Sigmoid colon (tissue), 7 donors: ENCODE measurements around the gene ACOXL. TPM values are rescaled to one million over a fixed set of nuclear protein-coding genes. Genes with fewer than 3 reads are reported as not detected.

Source experiments
- DNase-seq: peaks from one replicate; pipeline ENCODE4 v3.0.0-alpha.2; 2019
- H3K27ac ChIP-seq, 4 donors: fragments of 200-600 bp; sonication (generic); one replicate each; pipeline ENCODE4 v1.5.1; 2016 to 2019; ENCODE audit warnings: mild to moderate bottlenecking in 1 of 4
- H3K27me3 ChIP-seq, 3 donors: fragments of 200-600 bp; sonication (generic); one replicate each; pipeline ENCODE4 v1.5.1; 2019; ENCODE audit warnings: mild to moderate bottlenecking in 1 of 3
- H3K36me3 ChIP-seq, 4 donors: fragments of 200-600 bp; sonication (generic); one replicate each; pipeline ENCODE4 v1.5.1; 2016 to 2019
- H3K4me1 ChIP-seq, 4 donors: fragments of 200-600 bp; sonication (generic); one replicate each; pipeline ENCODE4 v1.5.1; 2017 to 2019
- H3K4me3 ChIP-seq, 4 donors: fragments of 200-600 bp; sonication (generic); one replicate each; pipeline ENCODE4 v1.5.1; 2017 to 2019; ENCODE audit warnings: mild to moderate bottlenecking in 2 of 4, moderate library complexity in 1 of 4
- H3K9me3 ChIP-seq, 4 donors: fragments of 200-600 bp in 3 of 4; sonication (generic) in 3 of 4; one replicate each; pipeline versions ENCODE4 v1.5.1 to v1.6.1; 2013 to 2019
- CTCF ChIP-seq, 4 experiments: fragments of 450-650 bp in 3 of 4; fragments of 200-600 bp in 1 of 4; IDR thresholded peaks; one replicate each; pipeline ENCODE4 v1.5.1; 2016 to 2019; ENCODE audit warnings: antibody characterized with exemption in 4 of 4, mild to moderate bottlenecking in 3 of 4, moderate library complexity in 2 of 4
- EP300 ChIP-seq, 4 donors: sonication (generic); formaldehyde crosslinking; IDR thresholded peaks; one replicate each; pipeline ENCODE4 v1.6.1; 2017; ENCODE audit warnings: antibody characterized with exemption in 4 of 4
- POLR2A ChIP-seq, 2 donors: fragments of 450-650 bp; IDR thresholded peaks; one replicate each; pipeline ENCODE4 v1.6.1; 2016; ENCODE audit warnings: antibody characterized with exemption in 2 of 2, mild to moderate bottlenecking in 2 of 2, moderate library complexity in 2 of 2
- POLR2AphosphoS5 ChIP-seq, 4 donors: sonication (generic); formaldehyde crosslinking; IDR thresholded peaks; one replicate each; pipeline ENCODE4 v1.6.1; 2017; ENCODE audit warnings: antibody characterized with exemption in 4 of 4
- WGBS, 2 donors: extraction: QIAGEN DNeasy Blood & Tissue Kit; methylation state at CpG; one replicate each; pipeline ENCODE4 v1.1.7; 2013; 5-methylcytosine and 5-hydroxymethylcytosine counted together
- intact Hi-C: fragments of 100-400 bp; cut with DNase I; formaldehyde crosslinking; loops from one replicate; pipeline ENCODE4 v1.15.1; 2023
- polyA plus RNA-seq, 3 donors: library from polyadenylated mRNA; stranded (reverse); fragments of 200-250 nt; gene quantifications; one replicate each; pipeline ENCODE4 v1.2.3, GENCODE V29; 2013
- total RNA-seq, 4 donors: library from RNA; depleted of rRNA; stranded (reverse); fragments of >200 nt; gene quantifications; one replicate each; pipeline ENCODE4 v1.1.0, GENCODE V29; 2016
- donor health status: healthy with polysubstance abuse.
- donor health status: Bipolar disorder and iron deficiency.
- donor health status: healthy.

Gene ACOXL
- total and polyA plus RNA-seq, 7 donors, result 0.45 TPM; not detected in 6

GRCh38 chr2:111015283-111015995 is 283.1 kb downstream of the ACOXL start:
- WGBS, 2 donors, result 38 to 57% methylated on average over 2 of the region's 2 CpGs
- intact Hi-C loops, result no loop called here
- Histone ChIP-seq H3K4me1 (no peaks in the 10 kb centered on the region), H3K9me3 (peaks cover 0 to 12% (median 2%) of the 10 kb centered on the region in 4 donors), H3K27me3 (no peaks in the 10 kb centered on the region), H3K4me3 (no peak overlapping the region), H3K36me3 (no peaks in the 10 kb centered on the region), H3K27ac (no peak overlapping the region)
- no peak for DNase-seq
- TF ChIP-seq POLR2A (IDR thresholded peaks at IDR 0.05) (no peak), EP300 (IDR thresholded peaks at IDR 0.05) (no peak), POLR2AphosphoS5 (IDR thresholded peaks at IDR 0.05) (no peak), CTCF (IDR thresholded peaks at IDR 0.05) (no peak)

DNA sequence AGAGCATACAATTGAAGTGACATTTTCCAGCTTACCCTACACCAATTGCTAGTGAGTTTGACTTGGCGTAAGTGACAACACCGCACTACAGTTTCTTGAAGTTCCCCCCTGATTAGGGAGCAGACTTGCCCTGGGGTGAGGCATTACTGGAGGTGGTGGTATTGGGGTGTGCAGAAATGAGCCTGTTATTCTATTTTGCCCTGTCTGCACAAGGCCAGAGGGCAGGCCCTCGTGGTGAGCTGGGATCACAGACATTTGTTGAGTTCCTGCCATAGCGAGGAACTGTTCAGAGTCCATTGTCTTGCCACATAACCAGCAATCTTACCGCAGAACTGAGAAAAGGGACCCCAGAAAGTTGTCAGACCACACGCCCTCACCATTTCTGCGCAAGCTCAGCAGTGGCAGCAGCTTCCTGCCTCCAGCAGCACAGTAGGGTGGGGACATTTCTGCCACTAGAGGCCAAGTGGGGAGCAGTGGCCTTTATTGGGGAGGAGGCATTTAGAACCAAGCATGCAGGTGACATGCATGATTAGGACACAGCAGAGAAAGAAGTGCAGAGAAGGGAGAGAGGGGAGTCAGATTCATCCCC is 284.8 kb downstream of the ACOXL start:
- TF ChIP-seq CTCF (IDR thresholded peaks at IDR 0.05), result no peak
- no peak for TF ChIP-seq EP300 (IDR thresholded peaks at IDR 0.05)
- TF ChIP-seq POLR2AphosphoS5 (IDR thresholded peaks at IDR 0.05), result no peak
- intact Hi-C loops, result no loop called here
- 91 to 92% methylated on average over 7 of the region's 7 CpGs for WGBS, 2 donors
- Histone ChIP-seq H3K4me3 (no peak overlapping the region), H3K27me3 (no peaks in the 10 kb centered on the region), H3K36me3 (no peaks in the 10 kb centered on the region), H3K4me1 (no peaks in the 10 kb centered on the region), H3K9me3 (peaks cover 0 to 8% (median 0%) of the 10 kb centered on the region in 4 donors), H3K27ac (no peak overlapping the region)
- no peak for DNase-seq

- DNase-seq, result no peak
- no peaks in the 10 kb centered on the region for H3K27me3 ChIP-seq
- intact Hi-C loops, result no loop called here
- H3K4me3 ChIP-seq, result no peak overlapping the region
- H3K36me3 ChIP-seq, result no peaks in the 10 kb centered on the region
- no peak overlapping the region for H3K27ac ChIP-seq
- no peaks in the 10 kb centered on the region for H3K4me1 ChIP-seq
- H3K9me3 ChIP-seq, result peaks cover 0 to 6% (median 0%) of the 10 kb centered on the region in 4 donors
- 88 to 93% methylated on average over 7 of the region's 7 CpGs for WGBS, 2 donors
- TF ChIP-seq EP300 (IDR thresholded peaks at IDR 0.05) (no peak), POLR2AphosphoS5 (IDR thresholded peaks at IDR 0.05) (no peak), CTCF (IDR thresholded peaks at IDR 0.05) (no peak), POLR2A (IDR thresholded peaks at IDR 0.05) (no peak)
These were observed 285.5 kb downstream of the ACOXL start for GRCh38 chr2:111017909-111018308.

DNA sequence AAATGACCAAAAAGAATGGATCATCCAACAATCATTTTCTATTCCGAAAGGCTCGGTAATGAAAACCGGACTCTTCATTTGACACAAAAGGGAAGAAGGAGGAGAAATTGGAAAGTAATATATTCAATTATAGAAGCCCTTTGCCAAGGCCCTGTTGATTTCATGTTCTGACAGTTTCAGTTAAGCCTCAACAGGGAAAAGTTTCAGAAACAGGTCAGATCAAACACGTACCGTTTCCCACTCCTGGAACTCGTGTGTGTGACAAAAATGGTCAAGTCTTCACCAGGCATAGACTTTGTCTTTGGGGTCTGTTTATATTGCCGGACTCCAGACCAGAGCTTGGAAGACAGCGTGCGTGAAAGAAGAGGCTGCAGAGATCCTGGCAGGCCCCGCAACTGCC is 287.0 kb downstream of the ACOXL start:
- H3K4me3 ChIP-seq, result no peak overlapping the region
- H3K27me3 ChIP-seq, result no peaks in the 10 kb centered on the region
- TF ChIP-seq CTCF (IDR thresholded peaks at IDR 0.05) (no peak), EP300 (IDR thresholded peaks at IDR 0.05) (no peak), POLR2A (IDR thresholded peaks at IDR 0.05) (no peak)
- H3K27ac ChIP-seq, result no peak overlapping the region
- no peaks in the 10 kb centered on the region for H3K9me3 ChIP-seq
- H3K4me1 ChIP-seq, result no peaks in the 10 kb centered on the region
- intact Hi-C loops, result no loop called here
- H3K36me3 ChIP-seq, result no peaks in the 10 kb centered on the region
- no peak for DNase-seq
- 86 to 87% methylated on average over 10 of the region's 10 CpGs for WGBS, 2 donors
